DND-41 (cell line): ENCODE results near the gene FRMD3.

Experiments
- ATAC-seq: fragments of 200-7000 bp; cut with Tn5 transposase; 3 replicates; pipeline ENCODE4 v1.9.1; 2021; ENCODE audit warnings: low read depth; ENCODE audit not compliant: insufficient read depth
- DNase-seq: peaks from one replicate; pipeline ENCODE4 v3.0.0-alpha.2; 2020
- H2AFZ ChIP-seq: 2 replicates; pipeline ENCODE4 v1.6.0; 2012; ENCODE audit warnings: low read depth, low read length
- H3K27ac ChIP-seq: 2 replicates; pipeline ENCODE4 v1.5.1; 2012; ENCODE audit warnings: low read length, inconsistent platforms
- H3K27me3 ChIP-seq: fragments of 200-600 bp; sonication (generic); 2 replicates; pipeline ENCODE4 v1.6.0; 2012; ENCODE audit warnings: low read length, mild to moderate bottlenecking, inconsistent platforms; ENCODE audit not compliant: insufficient read depth, poor library complexity
- H3K36me3 ChIP-seq: 2 replicates; pipeline ENCODE4 v1.5.1; 2012; ENCODE audit warnings: low read length, inconsistent platforms; ENCODE audit not compliant: insufficient read depth
- H3K4me1 ChIP-seq: 2 replicates; pipeline ENCODE4 v1.5.1; 2012; ENCODE audit warnings: mild to moderate bottlenecking, low read length; ENCODE audit not compliant: insufficient read depth
- H3K4me2 ChIP-seq: 2 replicates; pipeline ENCODE4 v1.6.0; 2012; ENCODE audit warnings: mild to moderate bottlenecking, moderate library complexity, low read length, inconsistent platforms; ENCODE audit not compliant: insufficient read depth
- H3K4me3 ChIP-seq, 2 experiments: fragments of 200-600 bp in 1 of 2; shearing (Covaris generic) in 1 of 2; 2 replicates each; pipeline ENCODE4 v1.5.1; 2012 to 2016; ENCODE audit warnings: inconsistent platforms in 2 of 2, low read length in 2 of 2, mild to moderate bottlenecking in 2 of 2, low read depth in 1 of 2, moderate library complexity in 1 of 2
- H3K79me2 ChIP-seq: 2 replicates; pipeline ENCODE4 v1.6.0; 2012; ENCODE audit warnings: low read length, inconsistent platforms; ENCODE audit not compliant: insufficient read depth
- H3K9ac ChIP-seq: 2 replicates; pipeline ENCODE4 v1.6.0; 2012; ENCODE audit warnings: low read depth, mild to moderate bottlenecking, inconsistent platforms, low read length, moderate library complexity
- H3K9me3 ChIP-seq: 2 replicates; pipeline ENCODE4 v1.5.1; 2012; ENCODE audit warnings: low read length, moderate library complexity, mild to moderate bottlenecking, inconsistent platforms; ENCODE audit not compliant: insufficient read depth, severe bottlenecking
- H4K20me1 ChIP-seq: 2 replicates; pipeline ENCODE4 v1.6.0; 2012; ENCODE audit warnings: low read length; ENCODE audit not compliant: insufficient read depth
- EZH2 ChIP-seq: IDR thresholded peaks from 3 replicates; pipeline ENCODE4 v1.6.1; 2012; ENCODE audit warnings: borderline replicate concordance, low read depth, mild to moderate bottlenecking, moderate library complexity, low read length, inconsistent platforms; ENCODE audit not compliant: severe bottlenecking
- TF ChIP-seq, protein P1 (sequence below): IDR thresholded peaks from 2 replicates; pipeline ENCODE4 v1.5.1; 2012; ENCODE audit warnings: borderline replicate concordance, low read length, moderate library complexity, mild to moderate bottlenecking; ENCODE audit not compliant: poor library complexity, severe bottlenecking; ENCODE audit errors: extremely low read depth

The FRMD3 gene

DNA sequence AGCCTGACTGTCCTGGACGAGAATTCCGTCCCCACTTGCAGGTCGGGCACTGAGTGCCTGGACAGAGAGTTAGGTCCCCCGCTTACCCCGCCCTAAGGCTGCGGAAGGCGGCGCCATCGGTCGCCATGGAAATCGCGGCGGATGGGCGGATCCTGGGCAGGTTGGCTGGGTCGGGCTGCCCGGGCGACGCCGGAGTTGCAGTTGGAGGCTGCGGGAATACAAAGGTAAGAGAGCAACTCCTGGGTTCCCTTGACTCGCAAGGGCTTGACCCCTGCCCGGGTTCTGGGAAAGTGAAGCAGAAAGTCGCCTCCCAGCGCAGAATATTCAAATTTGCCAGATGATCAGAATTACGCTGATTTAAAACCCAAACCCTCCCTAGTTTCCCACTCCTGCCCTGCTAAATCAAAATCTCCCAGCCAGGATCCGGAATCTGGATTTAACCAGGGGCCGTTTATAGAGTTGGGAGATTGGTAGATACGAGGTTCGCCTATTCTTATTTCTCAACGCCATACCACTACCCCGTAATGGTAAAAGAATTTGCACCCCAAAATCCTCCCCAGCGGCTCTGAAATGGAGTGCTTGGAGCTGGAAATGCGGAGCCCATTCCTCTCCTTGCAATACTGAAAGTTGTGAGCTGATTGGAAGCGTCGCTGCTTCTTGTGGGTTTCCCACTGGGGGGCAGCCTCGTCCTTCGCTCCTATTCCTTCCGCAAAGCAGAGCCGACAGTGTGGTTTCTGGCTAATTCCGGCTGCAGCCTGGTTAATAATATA, 318.9 kb downstream of the FRMD3 start:
- Histone ChIP-seq H3K27ac (no peak overlapping the region), H3K36me3 (no peaks in the 10 kb centered on the region), H3K27me3 (no peaks in the 10 kb centered on the region), H2AFZ (no peak overlapping the region), H3K9me3 (no peaks in the 10 kb centered on the region), H3K4me3 (no peak overlapping the region), H3K79me2 (no peaks in the 10 kb centered on the region), H4K20me1 (no peaks in the 10 kb centered on the region), H3K4me1 (no peaks in the 10 kb centered on the region), H3K4me2 (no peak overlapping the region), H3K9ac (no peak overlapping the region)
- DNase-seq (no peak), ATAC-seq (no peak)
- TF ChIP-seq EZH2, result no peak
- TF ChIP-seq, protein P1, sequence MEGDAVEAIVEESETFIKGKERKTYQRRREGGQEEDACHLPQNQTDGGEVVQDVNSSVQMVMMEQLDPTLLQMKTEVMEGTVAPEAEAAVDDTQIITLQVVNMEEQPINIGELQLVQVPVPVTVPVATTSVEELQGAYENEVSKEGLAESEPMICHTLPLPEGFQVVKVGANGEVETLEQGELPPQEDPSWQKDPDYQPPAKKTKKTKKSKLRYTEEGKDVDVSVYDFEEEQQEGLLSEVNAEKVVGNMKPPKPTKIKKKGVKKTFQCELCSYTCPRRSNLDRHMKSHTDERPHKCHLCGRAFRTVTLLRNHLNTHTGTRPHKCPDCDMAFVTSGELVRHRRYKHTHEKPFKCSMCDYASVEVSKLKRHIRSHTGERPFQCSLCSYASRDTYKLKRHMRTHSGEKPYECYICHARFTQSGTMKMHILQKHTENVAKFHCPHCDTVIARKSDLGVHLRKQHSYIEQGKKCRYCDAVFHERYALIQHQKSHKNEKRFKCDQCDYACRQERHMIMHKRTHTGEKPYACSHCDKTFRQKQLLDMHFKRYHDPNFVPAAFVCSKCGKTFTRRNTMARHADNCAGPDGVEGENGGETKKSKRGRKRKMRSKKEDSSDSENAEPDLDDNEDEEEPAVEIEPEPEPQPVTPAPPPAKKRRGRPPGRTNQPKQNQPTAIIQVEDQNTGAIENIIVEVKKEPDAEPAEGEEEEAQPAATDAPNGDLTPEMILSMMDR, result no peak

- Histone ChIP-seq H3K4me3 (no peak overlapping the region), H2AFZ (no peak overlapping the region), H3K9me3 (no peaks in the 10 kb centered on the region), H4K20me1 (no peaks in the 10 kb centered on the region), H3K27ac (no peak overlapping the region), H3K4me1 (no peaks in the 10 kb centered on the region), H3K4me2 (no peak overlapping the region), H3K9ac (no peak overlapping the region), H3K79me2 (no peaks in the 10 kb centered on the region), H3K36me3 (no peaks in the 10 kb centered on the region), H3K27me3 (no peaks in the 10 kb centered on the region)
- TF ChIP-seq, protein P1, result no peak
- TF ChIP-seq EZH2, result no peak
- ATAC-seq, result no peak
- no peak for DNase-seq
These were observed 319.6 kb downstream of the FRMD3 start for GRCh38 chr9:83218411-83219090.

- H3K79me2 ChIP-seq, result no peaks in the 10 kb centered on the region
- no peak for DNase-seq
- TF ChIP-seq, protein P1, result no peak
- TF ChIP-seq EZH2, result no peak
- no peak overlapping the region for H3K27ac ChIP-seq
- H3K4me3 ChIP-seq, result no peak overlapping the region
- no peaks in the 10 kb centered on the region for H3K9me3 ChIP-seq
- H3K4me1 ChIP-seq, result no peaks in the 10 kb centered on the region
- no peak overlapping the region for H3K9ac ChIP-seq
- no peaks in the 10 kb centered on the region for H3K27me3 ChIP-seq
- no peak overlapping the region for H3K4me2 ChIP-seq
- H3K36me3 ChIP-seq, result no peaks in the 10 kb centered on the region
- H2AFZ ChIP-seq, result no peak overlapping the region
- ATAC-seq, result no peak
- H4K20me1 ChIP-seq, result no peaks in the 10 kb centered on the region
These were observed 328.9 kb downstream of the FRMD3 start for GRCh38 chr9:83209188-83209731.
